Pulmonary artery endothelial cell (primary cell): ENCODE results near the gene NOL11. TPM values are rescaled to one million over a fixed set of nuclear protein-coding genes. Genes with fewer than 3 reads are reported as not detected.
"Not testable (repeated sequence)": the region's sequence is repeated elsewhere in the genome, so short reads cannot be mapped to it uniquely, and the experiment has no call there.

Source experiments
- DNase-seq: peaks from one replicate; pipeline ENCODE4 v3.0.0-alpha.2; 2011; ENCODE audit warnings: low read depth, low spot score
- total RNA-seq: library from RNA; depleted of rRNA; stranded (reverse); fragments of >200 nt; gene quantifications from 2 replicates; pipeline ENCODE4 v1.2.3, GENCODE V29; 2014

Gene NOL11
- total RNA-seq, 1 donor from 2014 or later, result 40.1 TPM

GRCh38 chr17:67753026-67753425 lies 35.3 kb downstream of the NOL11 start:
- DNase-seq, result no peak

GRCh38 chr17:67754001-67754400 lies 36.3 kb downstream of the NOL11 start:
- no peak for DNase-seq

GRCh38 chr17:67754686-67755085 lies 37.0 kb downstream of the NOL11 start:
- not testable (repeated sequence) for DNase-seq

GRCh38 chr17:67756766-67757165 lies 39.0 kb downstream of the NOL11 start:
- DNase-seq, result not testable (repeated sequence)

DNA sequence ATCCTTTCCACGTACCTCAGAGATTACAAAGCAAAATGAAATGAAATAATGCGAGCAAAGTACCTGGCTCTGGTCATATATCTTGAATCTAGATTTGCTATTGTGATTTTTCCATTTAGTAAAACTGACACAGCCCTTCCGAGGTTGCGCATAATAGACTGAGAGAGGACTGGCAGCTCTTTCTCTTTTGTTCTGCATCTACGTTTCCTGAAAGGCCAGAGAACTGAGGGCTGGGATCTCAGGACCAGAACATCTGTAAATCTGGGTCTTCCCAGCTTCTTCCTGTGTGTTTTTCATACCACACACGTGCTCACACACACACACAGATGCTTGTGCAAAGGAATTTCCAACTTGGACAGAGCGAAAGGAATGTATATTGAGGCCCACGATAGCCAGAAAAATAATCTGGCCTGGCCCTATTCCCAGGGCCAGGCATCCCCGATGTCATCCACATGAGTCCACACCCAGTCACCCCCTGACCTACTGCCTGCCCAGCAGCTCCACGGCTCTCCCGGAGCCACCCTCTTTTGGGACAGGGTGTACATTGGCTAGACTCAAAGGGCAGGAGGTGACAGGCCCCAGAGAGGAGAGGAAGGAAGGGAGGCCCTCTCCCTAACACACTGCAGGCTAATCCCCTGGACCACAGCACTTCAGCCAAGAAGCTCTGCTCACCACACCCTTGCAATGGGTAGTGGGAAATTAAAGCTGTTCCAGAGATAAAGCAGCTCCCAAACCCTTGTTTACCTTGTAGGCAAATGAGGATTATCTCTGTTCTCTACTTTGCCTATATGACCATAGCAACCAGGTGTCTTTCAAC lies 41.8 kb downstream of the NOL11 start:
- DNase-seq, result no peak

- DNase-seq, result no peak
Observed at GRCh38 chr17:67765623-67766022, 47.9 kb downstream of the NOL11 start.

DNA sequence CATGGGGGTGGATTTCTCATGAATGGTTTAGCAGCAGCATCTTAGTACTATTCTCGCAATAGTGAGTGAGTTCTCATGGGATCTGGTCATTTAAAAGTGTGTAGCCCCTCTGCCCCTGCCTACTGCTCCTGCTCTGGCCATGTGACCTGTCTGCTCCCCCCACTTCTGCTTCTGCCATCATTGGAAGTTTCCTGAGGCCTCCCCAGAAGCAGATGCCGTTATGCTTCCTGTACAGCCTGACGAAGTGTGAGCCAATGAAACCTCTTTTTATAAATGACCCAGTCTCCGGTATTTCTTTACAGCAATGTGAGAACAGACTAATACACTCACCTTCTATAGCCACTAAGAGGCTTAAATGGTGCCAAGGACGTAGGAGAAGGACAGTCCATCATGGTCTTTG lies 51.5 kb downstream of the NOL11 start:
- DNase-seq, result no peak

DNA sequence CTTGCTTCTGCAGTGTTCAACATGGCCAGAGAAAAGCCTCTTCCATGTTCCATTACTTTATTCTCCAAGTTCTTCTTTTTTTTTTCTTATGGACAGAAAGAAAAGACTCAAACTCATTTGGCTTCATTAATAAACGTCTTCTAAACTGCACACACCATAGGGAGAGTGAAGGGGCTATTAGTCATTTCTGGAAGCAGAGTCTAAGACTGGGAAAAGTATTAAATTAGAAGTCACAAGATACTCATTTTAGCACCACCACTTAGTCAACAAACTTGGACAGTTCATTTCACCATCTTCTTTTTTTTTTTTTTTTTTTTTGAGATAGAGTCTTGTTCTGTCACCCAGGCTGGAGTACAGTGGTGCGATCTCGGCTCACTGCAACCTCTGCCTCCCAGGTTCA lies 52.8 kb downstream of the NOL11 start:
- DNase-seq, result no peak

GRCh38 chr17:67772679-67773078 lies 54.9 kb downstream of the NOL11 start:
- DNase-seq, result no peak

- no peak for DNase-seq
Observed at GRCh38 chr17:67773246-67773645, 55.5 kb downstream of the NOL11 start.

DNA sequence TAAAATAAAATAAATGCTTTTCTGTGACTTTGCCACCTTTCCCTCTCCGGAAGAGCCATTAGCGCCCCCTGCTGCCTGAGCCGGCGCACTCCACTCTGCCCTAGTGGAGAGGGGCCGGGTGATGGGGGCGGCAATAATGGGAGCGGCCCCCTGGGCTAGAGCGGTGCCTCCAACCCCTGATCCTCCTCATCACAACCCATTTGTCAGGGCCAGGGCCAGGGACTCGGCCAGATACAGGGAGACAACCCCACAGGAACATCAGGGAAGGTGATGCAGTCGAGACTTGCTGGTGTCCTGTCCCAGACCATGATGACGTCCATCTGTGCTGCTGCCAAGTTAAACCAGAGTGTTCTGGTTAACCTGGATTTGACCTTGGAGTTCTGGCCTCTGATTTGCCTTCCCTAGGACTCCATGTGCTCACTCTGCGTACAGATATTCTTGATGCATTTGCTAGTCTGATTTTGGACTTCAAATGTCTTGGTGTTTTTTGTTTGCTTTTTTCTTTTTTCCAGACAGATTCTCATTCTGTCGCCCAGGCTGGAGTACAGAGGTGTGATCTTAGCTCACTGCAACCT lies 61.4 kb downstream of the NOL11 start:
- DNase-seq, result no peak

- no peak for DNase-seq
Observed at GRCh38 chr17:67784364-67785121, 66.8 kb downstream of the NOL11 start.

GRCh38 chr17:67785122-67785477 lies 67.4 kb downstream of the NOL11 start:
- DNase-seq, result no peak

- no peak for DNase-seq
Observed at GRCh38 chr17:67785504-67785903, 67.8 kb downstream of the NOL11 start.

Other genes with a start within 250 kb of the NOL11 start
- gene BPTF, start 107.6 kb downstream of the NOL11 start, total RNA-seq, result 23.7 and 51.2 TPM in 2 replicates